NCI-H2196 (cell line): ENCODE measurements around the gene TMEM125.

Source experiments
- DNase-seq: peaks from one replicate; lab custom pipeline; 2025; ENCODE audit not compliant: unreplicated experiment; lab: John Stamatoyannopoulos, UW

The TMEM125 gene

DNA sequence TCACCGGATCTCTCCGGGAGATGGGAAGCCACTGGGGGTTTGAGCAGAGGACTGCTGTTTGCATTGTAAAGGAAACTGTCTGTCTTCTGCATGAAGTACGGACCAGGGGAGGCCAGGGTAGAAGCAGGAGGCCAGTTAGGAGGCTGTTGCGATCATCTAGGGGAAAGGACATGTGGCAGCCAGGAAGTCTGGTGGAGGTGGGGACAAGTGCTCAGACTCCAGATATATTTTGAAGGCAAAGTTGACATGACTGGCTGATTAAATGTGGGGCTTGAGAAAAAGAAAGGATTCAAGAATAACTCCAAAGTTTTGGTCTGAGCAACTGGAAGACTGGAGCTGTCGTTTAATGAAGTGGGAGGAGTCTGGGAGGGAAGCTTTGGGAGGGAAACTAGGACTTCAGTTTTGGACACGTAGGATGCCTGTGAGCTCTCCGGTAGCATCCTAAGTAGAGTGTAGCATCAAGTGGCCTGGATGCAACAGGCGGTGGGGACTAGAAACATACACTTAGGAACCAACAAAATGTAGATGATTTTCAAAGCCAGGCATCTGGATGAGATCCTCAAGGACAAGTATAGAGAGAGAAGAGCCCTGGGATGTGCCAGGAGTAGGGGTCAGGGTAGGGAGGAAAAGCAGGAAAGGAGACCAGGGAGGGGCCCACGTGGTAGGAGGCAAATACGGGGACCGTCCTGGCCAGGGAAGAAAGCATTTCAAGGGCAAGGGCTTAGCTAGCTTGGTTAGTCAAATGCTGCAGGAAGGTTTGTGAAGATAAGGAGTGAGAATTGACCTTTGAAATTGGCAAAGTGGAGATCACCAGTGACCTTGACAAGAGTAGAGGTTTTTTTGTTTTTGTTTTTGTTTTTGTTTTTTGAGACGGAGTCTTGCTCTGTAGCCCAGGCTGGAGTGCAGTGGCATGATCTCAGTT is 19.3 kb downstream of the TMEM125 start:
- DNase-seq = no peak

DNA sequence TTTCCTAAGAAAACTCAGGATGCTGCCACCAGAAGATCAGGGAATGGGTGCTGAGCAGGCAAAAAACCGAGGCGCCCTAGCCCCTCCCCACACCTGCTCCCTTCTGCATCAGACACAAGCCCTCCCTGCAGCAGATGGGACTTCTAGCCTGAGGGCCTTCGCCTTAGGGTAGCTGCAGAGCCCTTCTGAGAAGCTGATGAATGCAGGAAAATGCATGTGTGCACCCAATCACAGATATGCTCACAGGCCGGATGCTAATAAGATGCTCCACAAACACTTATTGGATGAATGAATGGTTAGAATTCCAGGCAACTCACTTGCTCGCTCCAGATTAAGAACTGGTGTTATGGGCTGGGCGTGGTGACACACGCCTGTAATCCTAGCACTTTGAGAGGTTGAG is 22.4 kb downstream of the TMEM125 start:
- no peak for DNase-seq

DNA sequence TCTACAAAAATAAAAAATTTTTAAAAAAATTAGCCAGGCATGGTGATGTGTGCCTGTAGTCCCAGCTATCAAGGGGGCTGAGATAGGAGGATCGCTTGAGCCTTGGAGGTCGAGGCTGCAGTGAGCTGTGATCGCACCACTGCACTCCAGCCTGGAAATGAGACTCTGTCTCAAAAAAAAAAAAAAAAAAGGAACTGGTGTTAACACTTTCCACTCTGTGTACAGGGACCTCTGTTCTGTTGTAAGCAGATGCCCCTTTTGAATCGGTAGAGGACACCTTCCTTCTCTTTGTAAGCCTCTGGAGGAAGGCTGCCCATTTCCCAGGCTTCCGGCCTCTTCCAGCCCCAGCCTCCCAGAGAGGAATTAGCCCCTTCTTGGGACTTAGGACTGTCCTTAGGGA is 22.9 kb downstream of the TMEM125 start:
- no peak for DNase-seq

DNA sequence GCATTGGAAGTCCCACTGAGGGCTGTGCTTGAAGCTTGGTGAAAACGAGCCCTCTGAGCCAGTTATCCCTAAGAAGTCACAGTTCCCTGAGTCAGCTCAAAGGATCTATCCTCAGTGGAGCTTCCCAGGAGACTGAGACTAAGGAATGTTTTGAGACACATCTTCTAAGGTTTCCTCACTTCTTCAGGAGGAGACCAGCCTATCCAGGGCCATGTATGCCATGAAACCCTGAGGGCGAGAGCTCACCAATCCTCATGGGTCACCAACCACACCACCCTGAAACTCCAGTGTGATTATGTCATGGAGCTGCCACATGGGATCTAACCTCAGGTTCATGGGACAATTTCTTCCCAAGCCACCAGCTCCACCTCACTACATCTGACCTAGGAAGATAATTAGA is 23.4 kb downstream of the TMEM125 start:
- DNase-seq = no peak

DNA sequence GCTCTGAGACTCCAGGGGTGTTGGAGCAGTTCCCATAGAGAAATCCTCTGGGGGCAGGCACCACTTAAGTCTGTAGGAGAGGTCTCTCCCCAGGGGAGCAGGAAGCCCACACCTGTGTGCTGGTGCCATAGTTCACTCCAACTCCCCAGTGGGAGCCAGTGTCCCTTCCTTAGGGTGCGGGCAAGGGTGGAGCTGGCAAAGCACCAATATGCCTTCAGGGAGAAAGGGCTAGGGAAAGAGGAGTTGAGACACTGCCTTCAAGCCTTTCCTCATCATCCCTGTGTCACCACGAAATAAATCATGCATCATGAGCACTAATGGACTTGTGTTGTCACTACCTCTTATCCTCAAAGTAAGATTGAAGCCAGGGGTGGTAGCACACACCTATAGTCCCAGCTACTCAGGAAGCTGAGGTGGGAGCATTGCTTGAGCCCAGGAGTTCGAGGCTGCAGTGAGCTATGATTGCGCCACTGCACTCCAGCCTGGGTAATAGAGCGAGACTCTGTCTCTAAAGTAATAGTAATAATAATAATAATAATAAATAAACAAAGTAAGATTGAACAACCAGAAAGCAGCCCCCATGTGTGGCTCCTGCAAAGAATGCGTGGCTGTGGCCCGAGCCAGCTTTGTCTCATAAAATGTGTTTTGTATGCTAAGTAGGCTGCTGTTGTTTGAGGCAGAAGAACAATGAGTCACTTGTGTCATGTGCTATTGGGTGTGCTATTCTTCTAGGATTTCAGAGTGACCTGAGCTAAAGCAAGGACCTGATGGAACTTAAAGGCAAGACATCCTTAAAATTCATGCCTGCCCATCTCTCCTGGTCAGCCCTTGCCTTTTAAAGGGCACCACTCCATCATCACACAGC is 24.3 kb downstream of the TMEM125 start:
- no peak for DNase-seq

DNA sequence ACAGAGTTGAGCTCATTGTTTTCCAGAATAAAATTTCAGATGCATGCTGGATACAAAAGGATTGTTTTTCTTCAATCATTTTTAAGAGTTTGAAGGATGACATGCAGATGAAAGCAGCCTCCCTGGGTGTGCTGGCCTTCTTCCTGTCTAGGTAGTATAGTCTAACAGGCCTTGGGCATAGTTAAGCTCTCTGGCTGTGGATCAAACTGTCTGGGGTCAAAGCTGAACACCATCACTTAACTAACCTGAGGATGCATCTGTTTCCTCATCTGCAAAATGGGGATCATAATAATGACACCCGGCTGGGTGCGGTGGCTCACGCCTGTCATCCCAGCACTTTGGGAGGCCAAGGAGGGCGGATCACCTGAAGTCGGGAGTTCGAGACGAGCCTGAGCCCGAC is 25.0 kb downstream of the TMEM125 start:
- no peak for DNase-seq

DNA sequence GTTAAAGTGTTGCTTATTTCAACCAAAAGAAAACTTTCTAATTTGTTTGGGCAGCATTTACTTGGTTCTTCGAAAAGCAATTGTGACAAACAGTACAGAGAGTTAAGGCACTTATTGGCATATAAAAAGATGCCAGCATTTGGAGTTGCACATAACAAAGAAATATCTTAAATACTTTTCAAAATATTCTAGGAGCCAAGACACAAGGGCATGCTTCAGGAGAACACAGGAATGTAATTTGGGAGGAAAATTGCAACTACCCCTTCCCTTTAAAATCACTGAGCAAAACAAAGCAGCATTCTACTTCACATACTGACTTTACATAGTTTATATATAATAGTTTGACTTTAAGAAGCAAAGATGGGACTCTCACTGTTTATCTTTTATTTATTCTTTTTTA is 26.4 kb downstream of the TMEM125 start:
- DNase-seq = no peak

DNA sequence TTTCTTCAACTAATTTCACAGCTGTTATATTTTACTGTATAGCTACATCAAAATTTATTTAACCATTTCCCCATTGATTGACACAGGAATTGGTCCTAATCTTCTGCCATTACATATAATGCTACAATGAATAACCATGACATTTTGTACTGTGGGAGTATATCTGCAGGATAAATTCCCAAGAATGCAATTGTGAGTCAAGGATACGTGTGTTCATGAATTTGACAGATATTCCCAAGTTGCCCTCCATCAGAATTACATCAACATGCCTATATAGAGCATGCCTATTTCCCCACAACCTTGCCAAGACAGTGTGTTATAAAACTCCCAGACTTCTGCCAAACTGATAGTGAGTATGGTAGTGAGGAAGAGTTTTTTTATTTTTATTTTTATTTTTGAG is 28.3 kb downstream of the TMEM125 start:
- DNase-seq = no peak

DNA sequence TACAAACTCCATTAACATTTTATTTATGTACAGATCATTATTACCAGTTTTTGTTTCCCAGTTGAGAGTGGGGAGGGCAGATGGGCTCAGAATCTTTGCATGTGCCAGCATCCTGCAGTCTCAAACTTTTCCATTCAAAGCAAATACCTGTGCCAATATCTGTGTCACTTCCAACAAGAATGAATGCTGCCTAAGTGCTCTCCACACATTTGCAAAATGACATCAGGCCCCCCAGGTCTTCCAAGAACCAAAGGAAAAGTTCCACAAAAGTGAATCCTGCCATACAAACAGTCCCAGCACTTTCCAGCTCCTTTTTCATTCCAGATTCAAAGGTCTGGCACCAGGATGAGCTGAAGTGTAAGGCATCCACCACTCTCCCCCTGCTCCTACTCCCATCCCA is 29.3 kb downstream of the TMEM125 start:
- DNase-seq = no peak

DNA sequence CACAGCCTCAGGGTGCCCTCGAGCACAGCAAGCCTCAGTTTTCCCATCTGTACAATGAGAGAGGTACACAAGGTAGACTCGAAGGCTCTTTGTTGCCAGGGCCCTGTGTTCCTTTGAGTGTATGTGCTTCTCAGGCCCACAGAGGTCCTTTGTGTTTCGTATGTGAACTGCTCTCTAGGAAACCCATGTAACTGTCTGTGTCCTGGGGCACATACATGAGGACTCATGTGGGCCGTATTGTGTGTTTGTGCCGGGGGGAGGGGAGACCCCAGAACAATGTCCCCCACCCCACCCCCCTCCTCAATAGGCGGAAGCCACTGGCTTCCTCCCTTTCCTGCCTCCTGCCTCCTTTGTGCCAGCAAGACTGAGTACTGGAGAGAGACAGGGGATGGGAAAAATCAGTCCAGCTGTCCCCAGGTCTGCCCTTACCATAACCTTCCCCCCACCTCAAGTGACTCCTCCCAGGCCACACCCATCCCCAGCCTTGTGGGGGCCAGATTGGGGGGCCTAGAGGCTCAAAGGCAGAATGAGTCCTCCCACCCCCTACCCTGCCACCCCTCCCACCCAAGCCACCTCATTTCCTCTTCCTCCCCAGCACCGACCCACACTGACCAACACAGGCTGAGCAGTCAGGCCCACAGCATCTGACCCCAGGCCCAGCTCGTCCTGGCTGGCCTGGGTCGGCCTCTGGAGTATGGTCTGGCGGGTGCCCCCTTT is 30.8 kb downstream of the TMEM125 start, which contains the start of gene TIE1:
TIE1 (plus strand) TSS at position 605 of the 717 bp plus-strand sequence; CDS start at position 695, 90 bp downstream.
- DNase-seq = no peak

DNA sequence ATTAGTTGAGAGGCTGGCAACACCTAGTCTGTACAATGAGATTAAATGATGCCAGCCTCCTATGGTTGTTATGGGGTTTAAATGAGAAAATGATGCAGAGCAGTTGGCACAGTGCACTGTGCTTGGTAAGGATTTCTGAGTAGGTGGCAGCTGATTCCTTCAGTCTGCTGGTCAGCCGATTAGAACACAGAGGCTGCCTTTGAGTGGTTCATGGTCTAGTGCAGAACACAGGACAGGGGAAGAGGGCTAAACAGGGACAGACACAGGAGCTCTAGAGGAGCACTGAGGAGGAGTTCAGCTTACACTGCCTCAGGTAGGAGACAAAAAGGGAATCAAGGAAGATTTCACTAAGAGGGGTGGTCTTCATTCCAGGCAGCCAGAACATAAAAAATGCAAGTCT is 32.4 kb downstream of the TMEM125 start:
- no peak for DNase-seq

DNA sequence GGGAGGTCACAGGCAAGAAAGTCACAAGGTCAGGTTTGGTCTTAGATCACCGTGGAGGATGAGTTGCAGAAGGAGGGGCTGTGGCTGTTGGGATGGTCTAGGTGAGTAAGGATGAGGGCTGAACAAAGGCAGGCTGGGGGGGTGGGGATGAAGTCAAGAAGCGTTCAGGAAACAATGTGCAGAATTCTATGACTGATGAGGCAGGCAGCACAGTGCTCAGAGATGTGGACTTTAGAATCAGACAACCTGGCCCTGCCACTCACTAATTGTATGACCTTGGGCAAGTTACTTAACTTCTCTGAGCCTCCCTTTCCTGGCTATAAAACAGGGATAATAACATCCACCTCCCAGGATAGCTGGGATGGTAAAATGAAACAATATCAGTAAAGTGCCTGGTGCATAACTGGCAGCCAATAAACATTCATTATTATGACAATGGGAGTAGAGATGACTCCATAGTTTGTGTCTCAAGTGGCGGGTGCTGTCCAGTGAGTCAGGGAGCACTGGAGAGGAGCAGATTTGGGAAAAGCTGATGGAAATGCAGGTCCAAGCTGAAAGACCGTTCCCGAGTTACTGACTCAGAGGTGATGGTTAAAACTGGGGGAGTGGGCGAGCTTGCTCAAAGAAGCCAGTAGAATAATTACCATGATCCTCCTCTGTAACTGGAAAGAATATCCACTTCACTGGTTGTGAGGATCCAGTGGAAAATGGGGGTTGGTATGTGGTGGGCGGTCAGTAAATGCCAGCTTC is 33.1 kb downstream of the TMEM125 start:
- DNase-seq = no peak

DNA sequence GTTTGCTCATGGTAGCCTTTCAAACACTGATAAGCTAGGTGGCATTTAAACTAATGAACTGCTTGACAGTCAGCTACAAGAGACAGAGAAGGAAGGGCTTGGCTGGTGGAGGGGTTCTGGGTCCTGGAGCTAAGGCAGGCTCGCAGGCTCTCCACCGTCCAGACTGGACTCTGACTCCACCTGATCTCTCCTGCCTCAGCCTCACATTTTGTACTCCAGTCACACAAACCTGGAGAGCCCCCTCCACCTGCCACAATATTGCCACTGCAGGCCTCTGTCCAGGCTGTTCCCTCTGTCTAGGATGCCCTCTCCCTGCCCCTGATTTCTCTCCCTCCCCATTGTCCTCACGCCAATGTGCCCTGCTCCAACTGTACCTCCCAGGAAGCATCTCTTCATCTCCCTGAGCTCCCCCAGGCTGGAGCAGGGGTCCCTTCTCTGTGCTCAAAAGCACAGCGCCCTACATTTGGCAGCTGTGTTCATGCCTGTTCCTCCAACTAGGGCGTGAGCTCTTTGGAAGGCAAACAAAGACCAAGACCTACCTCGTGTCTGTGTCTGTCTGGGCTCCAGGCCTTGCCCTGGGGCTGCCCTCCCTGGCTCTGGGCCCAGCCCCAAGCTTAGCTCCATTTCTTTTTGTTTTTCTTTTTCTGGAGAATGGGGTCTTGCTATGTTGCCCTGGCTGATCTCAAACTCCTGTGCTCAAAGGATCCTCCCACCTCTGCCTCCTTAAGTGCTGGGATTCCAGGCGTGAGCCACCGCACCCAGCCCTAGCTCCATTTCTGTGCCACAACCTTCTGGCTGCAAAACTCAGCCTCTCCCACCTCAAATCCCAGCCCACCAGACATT is 33.9 kb downstream of the TMEM125 start:
- DNase-seq = no peak

DNA sequence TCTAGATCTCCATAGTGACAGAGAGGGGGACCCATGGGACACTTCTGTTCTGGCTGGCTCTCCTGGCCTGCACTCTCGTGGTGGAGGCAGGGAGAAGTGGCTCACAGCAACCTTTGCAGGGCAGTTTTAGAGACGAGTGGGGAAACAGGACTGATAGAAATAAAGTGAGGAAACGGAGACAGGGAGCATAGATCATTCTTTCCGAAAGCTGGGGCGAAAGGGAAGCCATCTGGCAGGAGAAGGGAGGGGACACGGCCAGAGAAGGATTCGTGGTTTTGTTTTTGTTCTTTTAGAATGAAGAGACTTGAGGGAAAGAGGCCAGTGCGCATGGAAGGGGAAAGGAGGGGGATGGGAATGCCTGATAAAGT is 34.5 kb downstream of the TMEM125 start:
- no peak for DNase-seq

DNA sequence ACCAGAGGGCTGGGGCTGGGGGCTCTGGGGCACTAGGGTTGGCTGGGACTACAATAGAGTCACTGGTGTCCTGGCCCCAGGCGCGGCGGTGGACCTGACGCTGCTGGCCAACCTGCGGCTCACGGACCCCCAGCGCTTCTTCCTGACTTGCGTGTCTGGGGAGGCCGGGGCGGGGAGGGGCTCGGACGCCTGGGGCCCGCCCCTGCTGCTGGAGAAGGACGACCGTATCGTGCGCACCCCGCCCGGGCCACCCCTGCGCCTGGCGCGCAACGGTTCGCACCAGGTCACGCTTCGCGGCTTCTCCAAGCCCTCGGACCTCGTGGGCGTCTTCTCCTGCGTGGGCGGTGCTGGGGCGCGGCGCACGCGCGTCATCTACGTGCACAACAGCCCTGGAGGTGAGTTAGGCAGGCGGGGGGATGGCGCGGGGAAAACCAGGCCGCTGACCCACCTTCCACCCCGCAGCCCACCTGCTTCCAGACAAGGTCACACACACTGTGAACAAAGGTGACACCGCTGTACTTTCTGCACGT is 35.1 kb downstream of the TMEM125 start:
- DNase-seq = no peak

DNA sequence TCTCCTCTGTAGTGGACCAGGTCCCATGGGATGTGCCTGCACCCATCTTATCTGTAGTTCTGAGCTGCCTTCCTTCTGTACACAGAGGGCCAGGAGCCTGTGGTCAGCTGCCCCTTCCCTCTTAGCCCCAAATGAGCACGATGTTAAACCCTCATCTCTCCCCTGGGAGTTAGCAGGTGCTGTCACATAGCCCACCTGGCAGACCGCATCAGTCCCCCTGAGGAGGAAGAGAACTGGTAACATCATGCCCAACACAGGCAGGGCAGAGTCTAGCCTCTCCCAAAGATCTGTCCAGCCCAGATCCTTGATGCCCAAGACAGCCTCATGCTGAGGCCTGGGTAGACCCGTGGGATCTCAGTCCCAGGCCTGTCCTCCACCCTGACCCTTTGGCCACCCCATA is 35.7 kb downstream of the TMEM125 start:
- DNase-seq = no peak

DNA sequence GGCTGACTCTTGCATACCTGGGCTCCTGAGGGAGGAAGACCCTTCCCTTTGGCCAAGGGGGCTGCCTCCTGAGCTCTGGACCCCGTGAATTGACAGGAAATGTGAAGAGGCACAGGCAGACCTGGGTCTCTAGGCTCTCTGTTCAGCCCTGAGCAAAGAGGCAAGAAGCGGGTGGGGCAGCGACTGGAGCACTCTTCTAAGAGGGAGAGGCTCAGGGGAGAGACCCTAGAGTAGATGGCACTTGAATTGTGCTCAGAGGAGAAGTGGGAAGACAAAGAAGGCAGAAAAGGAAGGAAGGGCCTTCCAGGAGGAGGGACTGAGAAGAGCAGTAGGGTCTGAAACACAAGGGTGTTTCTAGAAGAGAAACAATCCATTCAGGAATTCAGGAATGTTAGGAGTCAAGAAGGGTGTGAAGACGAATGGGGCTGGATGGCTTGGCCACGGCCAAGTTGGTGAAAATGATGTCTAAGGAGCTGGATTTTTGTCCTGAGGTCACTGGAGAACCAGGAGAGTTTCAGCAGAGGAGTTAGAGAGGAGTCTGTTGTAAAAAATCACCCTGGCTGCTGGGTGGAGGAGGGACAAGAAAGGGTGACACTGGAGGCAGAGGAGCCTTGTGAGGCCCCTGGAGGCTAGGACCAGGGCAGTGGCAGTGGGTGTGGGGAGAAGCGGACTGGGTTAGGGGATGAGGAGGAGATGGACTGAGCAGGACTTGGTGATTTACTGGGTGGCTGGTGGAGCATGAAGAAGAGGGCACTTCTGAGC is 36.3 kb downstream of the TMEM125 start:
- DNase-seq = no peak

DNA sequence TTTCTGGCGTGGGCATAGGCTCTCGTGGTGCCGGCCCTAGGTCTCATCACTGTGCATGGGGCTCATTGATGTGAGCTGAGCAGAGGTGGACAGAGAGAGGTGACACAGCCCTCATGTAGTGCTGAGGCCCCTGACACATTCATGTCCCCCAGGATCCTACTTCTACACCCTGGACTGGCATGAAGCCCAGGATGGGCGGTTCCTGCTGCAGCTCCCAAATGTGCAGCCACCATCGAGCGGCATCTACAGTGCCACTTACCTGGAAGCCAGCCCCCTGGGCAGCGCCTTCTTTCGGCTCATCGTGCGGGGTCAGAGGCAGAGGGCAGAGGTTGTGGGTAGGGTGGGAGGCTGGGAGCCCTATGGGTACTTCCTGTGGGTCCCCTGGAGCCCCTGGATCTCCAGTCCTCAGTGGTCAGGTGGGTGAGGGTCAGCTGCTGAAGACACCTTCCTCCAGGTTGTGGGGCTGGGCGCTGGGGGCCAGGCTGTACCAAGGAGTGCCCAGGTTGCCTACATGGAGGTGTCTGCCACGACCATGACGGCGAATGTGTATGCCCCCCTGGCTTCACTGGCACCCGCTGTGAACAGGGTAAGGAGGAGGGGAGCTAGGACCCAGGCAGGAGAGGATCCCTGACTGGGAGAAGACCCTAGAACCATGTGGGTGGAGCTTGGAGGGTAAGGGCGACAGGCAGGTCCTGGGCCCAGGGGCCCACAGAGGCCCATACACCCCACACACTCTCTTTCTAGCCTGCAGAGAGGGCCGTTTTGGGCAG is 37.1 kb downstream of the TMEM125 start:
- DNase-seq = no peak
